Stimulated activated CD4-positive, alpha-beta T cell treated with anti-CD3 and anti-CD28 coated beads, TNF-alpha, amount 100 ng/mL, for 48 hours (primary cell): ENCODE data around the gene CCDC86.

Experiments used
- DNase-seq, 3 donors: peaks; one replicate each; pipeline ENCODE4 v3.0.0-alpha.2; 2020; ENCODE audit warnings: low read depth in 3 of 3

CCDC86 gene

DNA sequence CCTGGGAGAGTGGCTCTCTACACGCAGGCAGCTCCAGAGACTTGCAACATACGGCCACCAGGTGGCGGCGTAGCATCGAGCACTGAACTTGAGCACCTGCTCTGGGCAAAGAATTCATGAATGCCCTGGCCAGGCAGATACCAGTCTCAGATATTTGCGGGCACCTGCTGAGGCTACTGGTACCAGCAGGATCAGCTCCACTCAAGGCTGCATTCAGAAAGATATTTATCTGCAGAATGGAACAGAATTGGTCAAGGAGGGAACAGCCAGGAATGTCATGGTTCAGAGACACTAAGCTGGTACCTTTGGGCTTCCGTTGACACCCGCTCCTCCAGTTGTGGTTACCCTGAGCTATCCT, 10.8 kb upstream of the CCDC86 start:
- peak; percentile 59 to 68 (median 64) for DNase-seq

- DNase-seq = no peak
Measured at GRCh38 chr11:60831501-60832079, 10.3 kb upstream of the CCDC86 start.

- no peak for DNase-seq
Measured at GRCh38 chr11:60834742-60835533, 7.0 kb upstream of the CCDC86 start.

DNA sequence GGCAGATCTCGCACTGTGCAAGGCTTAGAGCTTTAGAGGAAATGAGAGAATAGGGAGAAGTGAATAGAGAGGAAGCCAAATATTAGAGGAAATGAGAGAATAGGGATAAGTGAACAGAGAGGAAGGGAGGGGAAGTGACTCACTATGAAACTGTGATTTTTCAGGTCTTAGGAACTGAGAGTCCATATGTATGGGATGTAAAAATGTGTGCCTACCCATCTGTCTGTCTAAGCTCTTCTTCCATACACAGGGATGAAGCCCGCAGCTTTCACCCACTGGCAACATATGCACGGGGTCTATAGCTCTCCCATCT, 6.4 kb upstream of the CCDC86 start:
- no peak for DNase-seq

- no peak for DNase-seq
Measured at GRCh38 chr11:60836866-60837515, 4.9 kb upstream of the CCDC86 start.

DNA sequence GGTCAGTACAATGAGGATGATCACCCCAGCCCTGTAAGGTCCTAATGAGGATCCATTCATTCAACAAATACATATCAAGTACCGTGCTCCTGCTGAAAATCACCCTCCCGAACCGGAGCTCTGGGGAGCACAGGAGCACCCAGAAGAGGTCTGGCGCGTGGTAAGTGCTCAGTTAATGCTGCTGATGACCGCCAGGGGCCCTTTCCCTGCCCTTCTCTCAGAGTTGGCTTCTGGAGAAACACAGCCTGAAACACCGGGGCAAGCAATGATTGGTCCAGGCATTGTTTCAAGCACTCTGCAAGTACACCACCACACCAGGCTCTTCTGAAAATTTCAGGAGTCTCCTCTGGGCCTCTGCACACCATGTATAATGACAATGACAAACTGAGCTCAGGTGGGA, 3.8 kb upstream of the CCDC86 start:
- DNase-seq = no peak

DNA sequence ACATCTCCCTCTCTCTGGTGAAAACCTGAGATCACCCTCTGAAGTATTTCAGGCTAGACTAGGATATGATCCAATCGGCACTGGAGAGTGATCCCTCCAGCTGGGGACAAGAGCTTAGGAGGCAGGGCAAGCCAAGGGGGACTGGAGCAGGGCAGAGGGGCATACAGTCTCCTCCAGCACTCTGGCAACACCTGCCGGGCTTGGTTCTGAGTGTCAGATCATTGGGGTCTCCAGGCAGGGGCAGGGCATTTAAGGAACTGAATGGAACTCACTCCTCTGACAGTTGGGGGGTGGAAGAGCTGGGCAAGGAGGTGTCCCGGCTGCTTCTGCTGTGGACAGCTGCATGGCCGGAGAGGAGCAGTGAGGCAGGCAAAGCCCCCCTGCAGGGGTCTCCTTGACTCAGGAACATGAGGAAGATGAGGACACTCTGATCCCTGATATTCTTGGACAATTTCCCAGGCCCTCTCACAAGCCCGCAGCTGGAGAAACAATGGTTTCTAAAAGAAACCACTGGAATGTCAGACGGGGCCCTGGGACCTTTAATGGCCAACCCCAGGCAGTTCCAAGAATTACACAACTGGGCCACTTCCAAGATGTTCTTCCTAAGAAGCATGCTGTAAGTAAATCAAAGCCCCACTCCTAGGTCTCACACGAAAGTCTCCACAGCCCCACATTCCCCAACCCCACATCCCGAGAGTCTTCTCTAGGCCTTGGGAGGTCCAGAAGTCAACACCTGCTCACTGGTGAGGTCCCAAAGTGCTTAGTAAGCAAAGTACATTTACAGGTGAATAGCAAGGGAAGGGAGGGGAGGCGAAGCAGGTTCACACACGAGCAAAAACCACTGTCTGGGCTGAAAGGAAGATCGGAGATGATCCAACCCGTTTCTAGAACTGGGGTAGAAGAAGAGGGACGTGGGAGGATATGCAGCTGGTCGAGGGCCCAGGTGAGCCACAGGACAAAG, 1.2 kb upstream of the CCDC86 start:
- DNase-seq = no peak

- no peak for DNase-seq
Measured at GRCh38 chr11:60842668-60843600, 1.0 kb downstream of the CCDC86 start.

DNA sequence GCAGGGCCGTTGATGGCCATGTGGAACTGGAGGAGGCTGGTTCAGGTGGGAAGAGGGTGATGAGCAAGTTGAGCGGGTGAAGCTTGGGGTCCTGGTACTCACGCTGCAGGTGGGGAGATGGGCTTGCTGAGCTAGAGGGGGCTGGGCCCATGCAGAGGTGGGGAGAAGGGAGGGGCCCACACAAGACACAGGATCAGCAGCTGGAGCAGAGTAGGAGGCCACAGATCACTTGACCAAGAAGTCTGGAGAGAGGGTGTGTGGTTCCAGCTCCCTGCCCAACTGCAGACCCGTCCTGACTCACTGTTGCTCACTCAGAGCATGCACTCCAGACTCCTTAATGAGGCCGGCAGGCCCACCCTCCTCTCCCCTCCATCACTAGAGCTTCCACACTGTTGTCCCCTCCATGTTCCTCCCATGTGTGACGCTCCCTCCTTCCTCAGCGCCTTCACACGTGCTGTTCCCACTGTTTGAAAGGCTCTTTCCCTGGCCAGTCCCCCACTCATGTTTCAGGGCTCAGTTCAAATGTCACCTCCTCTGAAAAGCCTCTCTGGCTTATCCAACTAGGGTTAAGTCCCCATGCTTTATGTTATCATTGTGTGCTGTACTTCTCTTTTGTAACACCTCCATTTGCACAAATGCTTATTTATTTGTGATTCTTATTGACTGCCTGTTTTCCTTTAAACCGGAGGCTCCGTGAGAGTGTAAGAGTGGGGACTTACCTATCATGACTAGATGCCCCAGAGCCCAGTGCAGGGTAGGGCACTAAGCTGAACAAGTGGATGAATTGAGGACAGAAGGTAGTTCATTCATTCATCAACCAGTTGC, 2.3 kb downstream of the CCDC86 start:
- DNase-seq = no peak

- no peak for DNase-seq
Measured at GRCh38 chr11:60844870-60845221, 2.9 kb downstream of the CCDC86 start.

- DNase-seq = no peak
Measured at GRCh38 chr11:60845338-60845737, 3.4 kb downstream of the CCDC86 start.

GRCh38 chr11:60847281-60847680, 5.4 kb downstream of the CCDC86 start:
- no peak for DNase-seq

DNA sequence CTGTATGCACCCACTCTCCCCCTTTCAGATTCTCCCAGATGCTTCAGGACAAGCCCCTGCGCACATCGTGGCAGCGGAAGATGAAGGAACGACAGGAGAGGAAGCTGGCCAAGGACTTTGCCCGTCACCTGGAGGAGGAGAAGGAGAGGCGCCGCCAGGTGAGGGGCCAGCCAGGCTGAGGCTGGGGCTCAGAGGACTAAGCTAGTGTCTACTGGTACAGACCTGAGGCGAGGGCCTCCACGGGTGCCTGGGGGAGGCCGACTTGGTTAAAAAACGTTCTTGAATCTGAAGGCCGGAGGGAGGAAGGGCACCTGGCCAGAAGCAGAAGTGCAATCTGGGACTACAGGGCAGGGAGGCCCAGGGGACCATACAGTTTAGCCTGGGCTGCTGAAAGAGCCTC, 6.0 kb downstream of the CCDC86 start:
- no peak for DNase-seq

GRCh38 chr11:60848714-60849151, 6.8 kb downstream of the CCDC86 start:
- no peak for DNase-seq

GRCh38 chr11:60849641-60850520, 8.0 kb downstream of the CCDC86 start:
- DNase-seq = no peak

DNA sequence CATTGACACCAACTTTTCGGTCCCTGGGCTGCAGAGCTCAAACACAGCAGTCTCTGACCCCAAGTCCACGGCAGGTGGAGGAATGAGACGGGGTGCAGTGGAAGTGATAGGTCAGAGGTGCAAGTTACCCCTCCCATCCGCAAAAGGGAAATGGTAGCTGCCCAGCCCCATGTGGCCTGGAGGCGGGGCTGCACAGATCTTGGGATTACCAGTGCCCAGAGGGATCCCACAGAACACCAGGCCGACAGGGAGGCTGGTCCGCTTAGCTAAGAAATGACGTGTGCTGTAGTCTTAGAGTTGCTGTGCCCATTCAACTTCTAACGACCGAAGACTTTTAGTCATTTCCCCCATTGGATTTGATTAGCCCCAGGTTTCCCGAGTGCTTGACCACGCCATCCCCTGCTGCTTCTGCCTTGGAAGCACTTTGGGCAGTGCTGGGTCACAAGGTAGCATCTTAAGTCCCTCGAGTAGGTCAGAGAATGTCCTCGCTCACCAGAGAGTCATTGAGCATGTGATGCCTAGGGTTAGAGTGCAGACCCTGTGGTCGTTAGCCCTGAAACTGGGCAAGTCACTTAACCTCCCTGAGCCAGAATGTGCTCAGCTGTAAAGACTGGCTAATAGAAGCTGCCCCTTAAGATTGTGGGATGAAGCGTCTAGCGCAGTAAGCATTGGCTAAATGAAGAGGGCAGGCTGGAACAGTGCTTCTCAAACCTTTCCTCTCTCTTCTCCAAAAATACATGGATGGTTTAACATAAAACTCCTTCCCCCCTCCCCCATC, 9.6 kb downstream of the CCDC86 start:
- DNase-seq = no peak

- no peak for DNase-seq
Measured at GRCh38 chr11:60852117-60852981, 10.4 kb downstream of the CCDC86 start.
